GM12878 (cell line): Measurements from ENCODE around the gene RANBP17.

Experiments
- CBFB ChIP-seq: IDR thresholded peaks from 2 replicates; pipeline ENCODE4 v1.6.1; 2016; ENCODE audit warnings: antibody characterized with exemption, low read depth
- CTCF ChIP-seq, 3 experiments: IDR thresholded peaks in 2 of 3; conservative IDR thresholded peaks in 1 of 3; 2 replicates each; pipeline ENCODE4 v1.5.1; 2011; ENCODE audit warnings: low read depth in 3 of 3, low read length in 3 of 3, mild to moderate bottlenecking in 3 of 3, control low read depth in 2 of 3, moderate library complexity in 2 of 3, inconsistent platforms in 1 of 3, mixed read lengths in 1 of 3; ENCODE audit not compliant: control insufficient read depth in 2 of 3, insufficient read depth in 1 of 3; ENCODE audit errors: extremely low read depth in 1 of 3
- EP300 ChIP-seq, 2 experiments: fragments of 150-350 bp in 1 of 2; IDR thresholded peaks; 2 replicates each; pipeline ENCODE4 v1.6.1; 2011 to 2012; ENCODE audit warnings: low read depth in 2 of 2, low read length in 2 of 2, borderline replicate concordance in 1 of 2, improper control_type of control experiment in 1 of 2, inconsistent platforms in 1 of 2; ENCODE audit not compliant: control insufficient read depth in 1 of 2
- MAX ChIP-seq: IDR thresholded peaks from 2 replicates; pipeline ENCODE4 v1.6.1; 2012; ENCODE audit warnings: low read depth, low read length, improper control_type of control experiment
- MYC ChIP-seq: IDR thresholded peaks from 2 replicates; pipeline ENCODE4 v1.6.1; 2011; ENCODE audit warnings: mild to moderate bottlenecking, low read length, moderate library complexity, inconsistent platforms; ENCODE audit not compliant: insufficient read depth, insufficient replicate concordance, insufficient read length, severe bottlenecking
- POLR2A ChIP-seq: IDR thresholded peaks from 2 replicates; pipeline ENCODE4 v1.6.1; 2011; ENCODE audit warnings: low read depth, mild to moderate bottlenecking, low read length
- SRF ChIP-seq, 2 experiments: IDR thresholded peaks; 2 replicates each; pipeline ENCODE4 v1.6.1; 2011; ENCODE audit warnings: low read depth in 2 of 2, low read length in 2 of 2, mild to moderate bottlenecking in 1 of 2, moderate library complexity in 1 of 2
- YY1 ChIP-seq: IDR thresholded peaks from 2 replicates; pipeline ENCODE4 v1.6.1; 2011; ENCODE audit warnings: low read depth, mild to moderate bottlenecking, low read length
- TF ChIP-seq, protein P1 (sequence below): fragments of 450-650 bp; formaldehyde crosslinking; IDR thresholded peaks from 2 replicates; pipeline ENCODE4 v1.4.0; 2022; ENCODE audit warnings: mild to moderate bottlenecking, moderate library complexity
- TF ChIP-seq, protein P2 (sequence below): IDR thresholded peaks from 2 replicates; pipeline ENCODE4 v1.6.1; 2011; ENCODE audit warnings: low read depth, mild to moderate bottlenecking, low read length, moderate library complexity, borderline replicate concordance; ENCODE audit errors: extremely low read depth
- TF ChIP-seq, protein P3 (sequence below): fragments of 450-650 bp; formaldehyde crosslinking; IDR thresholded peaks from 2 replicates; pipeline ENCODE4 v1.5.0; 2022; ENCODE audit warnings: mild to moderate bottlenecking, missing genetic modification characterization

- no peak for TF ChIP-seq CTCF (IDR thresholded peaks at IDR 0.05 in 2 of 3, conservative IDR thresholded peaks at IDR 0.05 in 1 of 3; ENCODE audit: control insufficient read depth in 2 of 3, extremely low read depth in 1 of 3, insufficient read depth in 1 of 3, low read depth in 3 of 3, low read length in 3 of 3)
- TF ChIP-seq YY1: no peak
- TF ChIP-seq POLR2A: no peak
- TF ChIP-seq EP300 (IDR thresholded peaks at IDR 0.05; ENCODE audit: borderline replicate concordance in 1 of 2, control insufficient read depth in 1 of 2, low read depth in 2 of 2, low read length in 2 of 2): no peak
- TF ChIP-seq, protein P1, sequence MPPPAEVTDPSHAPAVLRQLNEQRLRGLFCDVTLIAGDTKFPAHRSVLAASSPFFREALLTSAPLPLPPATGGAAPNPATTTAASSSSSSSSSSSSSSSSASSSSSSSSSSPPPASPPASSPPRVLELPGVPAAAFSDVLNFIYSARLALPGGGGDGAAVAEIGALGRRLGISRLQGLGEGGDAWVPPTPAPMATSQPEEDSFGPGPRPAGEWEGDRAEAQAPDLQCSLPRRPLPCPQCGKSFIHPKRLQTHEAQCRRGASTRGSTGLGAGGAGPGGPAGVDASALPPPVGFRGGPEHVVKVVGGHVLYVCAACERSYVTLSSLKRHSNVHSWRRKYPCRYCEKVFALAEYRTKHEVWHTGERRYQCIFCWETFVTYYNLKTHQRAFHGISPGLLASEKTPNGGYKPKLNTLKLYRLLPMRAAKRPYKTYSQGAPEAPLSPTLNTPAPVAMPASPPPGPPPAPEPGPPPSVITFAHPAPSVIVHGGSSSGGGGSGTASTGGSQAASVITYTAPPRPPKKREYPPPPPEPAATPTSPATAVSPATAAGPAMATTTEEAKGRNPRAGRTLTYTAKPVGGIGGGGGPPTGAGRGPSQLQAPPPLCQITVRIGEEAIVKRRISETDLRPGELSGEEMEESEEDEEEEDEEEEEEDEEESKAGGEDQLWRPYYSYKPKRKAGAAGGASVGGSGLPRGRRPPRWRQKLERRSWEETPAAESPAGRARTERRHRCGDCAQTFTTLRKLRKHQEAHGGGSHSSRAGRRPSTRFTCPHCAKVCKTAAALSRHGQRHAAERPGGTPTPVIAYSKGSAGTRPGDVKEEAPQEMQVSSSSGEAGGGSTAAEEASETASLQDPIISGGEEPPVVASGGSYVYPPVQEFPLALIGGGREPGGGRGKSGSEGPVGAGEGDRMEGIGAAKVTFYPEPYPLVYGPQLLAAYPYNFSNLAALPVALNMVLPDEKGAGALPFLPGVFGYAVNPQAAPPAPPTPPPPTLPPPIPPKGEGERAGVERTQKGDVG (CRISPR knock-in tag): no peak
- no peak for TF ChIP-seq MYC
- TF ChIP-seq, protein P2, sequence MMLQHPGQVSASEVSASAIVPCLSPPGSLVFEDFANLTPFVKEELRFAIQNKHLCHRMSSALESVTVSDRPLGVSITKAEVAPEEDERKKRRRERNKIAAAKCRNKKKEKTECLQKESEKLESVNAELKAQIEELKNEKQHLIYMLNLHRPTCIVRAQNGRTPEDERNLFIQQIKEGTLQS: no peak
- no peak for TF ChIP-seq MAX
- no peak for TF ChIP-seq SRF (IDR thresholded peaks at IDR 0.05; ENCODE audit: low read depth in 2 of 2, low read length in 2 of 2)
- TF ChIP-seq, protein P3, sequence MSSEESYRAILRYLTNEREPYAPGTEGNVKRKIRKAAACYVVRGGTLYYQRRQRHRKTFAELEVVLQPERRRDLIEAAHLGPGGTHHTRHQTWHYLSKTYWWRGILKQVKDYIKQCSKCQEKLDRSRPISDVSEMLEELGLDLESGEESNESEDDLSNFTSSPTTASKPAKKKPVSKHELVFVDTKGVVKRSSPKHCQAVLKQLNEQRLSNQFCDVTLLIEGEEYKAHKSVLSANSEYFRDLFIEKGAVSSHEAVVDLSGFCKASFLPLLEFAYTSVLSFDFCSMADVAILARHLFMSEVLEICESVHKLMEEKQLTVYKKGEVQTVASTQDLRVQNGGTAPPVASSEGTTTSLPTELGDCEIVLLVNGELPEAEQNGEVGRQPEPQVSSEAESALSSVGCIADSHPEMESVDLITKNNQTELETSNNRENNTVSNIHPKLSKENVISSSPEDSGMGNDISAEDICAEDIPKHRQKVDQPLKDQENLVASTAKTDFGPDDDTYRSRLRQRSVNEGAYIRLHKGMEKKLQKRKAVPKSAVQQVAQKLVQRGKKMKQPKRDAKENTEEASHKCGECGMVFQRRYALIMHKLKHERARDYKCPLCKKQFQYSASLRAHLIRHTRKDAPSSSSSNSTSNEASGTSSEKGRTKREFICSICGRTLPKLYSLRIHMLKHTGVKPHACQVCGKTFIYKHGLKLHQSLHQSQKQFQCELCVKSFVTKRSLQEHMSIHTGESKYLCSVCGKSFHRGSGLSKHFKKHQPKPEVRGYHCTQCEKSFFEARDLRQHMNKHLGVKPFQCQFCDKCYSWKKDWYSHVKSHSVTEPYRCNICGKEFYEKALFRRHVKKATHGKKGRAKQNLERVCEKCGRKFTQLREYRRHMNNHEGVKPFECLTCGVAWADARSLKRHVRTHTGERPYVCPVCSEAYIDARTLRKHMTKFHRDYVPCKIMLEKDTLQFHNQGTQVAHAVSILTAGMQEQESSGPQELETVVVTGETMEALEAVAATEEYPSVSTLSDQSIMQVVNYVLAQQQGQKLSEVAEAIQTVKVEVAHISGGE: no peak
- no peak for TF ChIP-seq CBFB
These were observed 414.2 kb downstream of the RANBP17 start for GRCh38 chr5:171275841-171276544.
